ENCODE results near the gene SPRY4.
"Not testable (repeated sequence)": the region's sequence is repeated elsewhere in the genome, so short reads cannot be mapped to it uniquely, and the experiment has no call there.

Gene SPRY4

GRCh38 chr5:142292249-142292648, 32.6 kb downstream of the SPRY4 start:
- DNase-seq (ENCODE audit: low spot score), result no peak

DNA sequence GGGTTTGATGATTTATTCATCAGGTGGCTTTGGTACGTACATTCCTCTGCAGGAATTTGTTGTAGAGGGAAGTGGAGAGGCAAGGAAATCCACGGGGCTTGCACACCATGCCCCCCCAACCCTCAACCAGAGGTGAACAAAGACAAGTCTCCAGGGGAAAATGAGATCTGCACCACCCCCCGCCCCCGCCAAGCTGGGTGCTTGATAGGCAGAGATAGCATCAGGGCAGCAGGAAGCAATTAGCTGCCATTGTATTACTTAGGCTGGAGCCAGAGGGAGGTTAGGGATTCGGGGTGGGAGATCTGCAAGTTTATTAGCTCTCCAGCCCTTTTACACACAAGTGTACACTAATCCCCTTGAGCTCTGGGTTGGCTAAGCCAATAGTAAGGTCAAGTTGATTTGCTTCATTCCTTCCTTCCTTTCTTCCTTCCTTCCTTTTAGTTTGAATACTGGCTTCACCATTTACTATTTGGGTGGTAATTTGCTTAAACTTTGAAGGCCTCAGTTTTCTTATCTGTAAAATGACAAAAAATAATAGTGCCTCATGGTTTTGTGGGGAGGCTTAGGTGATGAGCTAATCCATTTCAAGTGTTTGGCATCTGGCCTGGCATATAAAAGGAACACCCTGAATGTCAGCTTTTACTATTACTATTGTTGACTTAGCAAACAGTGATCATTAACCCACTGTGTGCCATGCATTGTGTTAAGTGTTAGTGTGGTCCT, 34.1 kb downstream of the SPRY4 start:
- no peak for DNase-seq (ENCODE audit: low spot score)

GRCh38 chr5:142289708-142290576, 34.9 kb downstream of the SPRY4 start:
- DNase-seq (ENCODE audit: low spot score), result no peak

DNA sequence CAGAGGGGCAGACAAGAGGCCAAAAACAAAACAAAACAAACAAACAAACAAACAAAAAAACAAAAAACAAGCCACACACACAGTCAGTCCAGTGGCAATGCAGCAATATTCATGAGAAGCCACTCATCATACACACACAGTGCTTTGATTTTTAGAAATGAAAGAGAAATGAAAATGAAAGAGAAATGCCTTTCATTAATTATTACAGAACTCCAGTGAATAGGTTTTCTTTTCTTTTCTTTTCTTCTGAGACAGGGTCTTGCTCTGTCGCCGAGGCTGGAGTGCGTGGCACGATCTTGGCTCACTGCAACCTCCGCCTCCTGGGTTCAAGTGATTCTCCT, 36.9 kb downstream of the SPRY4 start:
- DNase-seq (ENCODE audit: low spot score), result no peak

- DNase-seq (ENCODE audit: low spot score), result no peak
Observed at GRCh38 chr5:142287096-142287972, 37.5 kb downstream of the SPRY4 start.

- no peak for DNase-seq (ENCODE audit: low spot score)
Observed at GRCh38 chr5:142286111-142286510, 38.7 kb downstream of the SPRY4 start.

DNA sequence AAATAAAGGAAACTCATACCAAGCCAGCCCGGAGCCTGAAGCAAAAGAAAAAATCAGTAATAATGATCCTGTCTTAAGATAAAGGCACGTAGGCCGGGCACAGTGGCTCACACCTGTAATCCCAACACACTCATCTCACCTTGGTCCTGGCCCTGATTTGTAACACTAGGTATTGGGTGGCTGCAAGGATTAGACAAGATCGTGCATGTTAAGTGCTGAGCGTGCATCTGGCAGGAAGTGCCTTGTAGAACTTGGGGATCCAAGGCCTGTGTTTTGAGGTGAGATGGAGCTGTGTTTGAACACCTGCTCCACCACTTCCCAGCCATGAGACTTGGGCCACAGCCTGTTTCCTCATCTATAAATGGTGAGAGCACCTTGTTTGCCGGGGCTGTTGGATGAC, 41.5 kb downstream of the SPRY4 start:
- DNase-seq (ENCODE audit: low spot score), result no peak

DNA sequence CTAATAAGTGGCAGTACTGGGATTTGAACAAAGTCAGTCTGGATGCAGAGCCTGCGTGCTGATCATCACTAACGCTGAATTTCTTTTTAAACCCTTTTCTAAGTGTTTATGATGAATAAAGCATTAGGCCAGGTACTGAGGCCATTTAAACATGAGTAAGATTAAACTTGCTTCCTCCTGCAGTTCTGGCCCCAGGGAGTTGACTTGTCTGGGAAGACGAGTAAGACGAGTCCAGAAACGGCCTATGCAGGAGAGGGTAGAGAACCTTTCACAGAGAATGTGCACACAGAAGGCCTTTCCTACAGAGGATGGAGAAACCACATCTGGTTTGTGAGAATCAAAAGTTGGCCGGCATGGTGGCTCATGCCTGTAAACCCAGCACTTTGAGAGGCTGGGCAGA, 42.9 kb downstream of the SPRY4 start:
- DNase-seq (ENCODE audit: low spot score), result no peak

DNA sequence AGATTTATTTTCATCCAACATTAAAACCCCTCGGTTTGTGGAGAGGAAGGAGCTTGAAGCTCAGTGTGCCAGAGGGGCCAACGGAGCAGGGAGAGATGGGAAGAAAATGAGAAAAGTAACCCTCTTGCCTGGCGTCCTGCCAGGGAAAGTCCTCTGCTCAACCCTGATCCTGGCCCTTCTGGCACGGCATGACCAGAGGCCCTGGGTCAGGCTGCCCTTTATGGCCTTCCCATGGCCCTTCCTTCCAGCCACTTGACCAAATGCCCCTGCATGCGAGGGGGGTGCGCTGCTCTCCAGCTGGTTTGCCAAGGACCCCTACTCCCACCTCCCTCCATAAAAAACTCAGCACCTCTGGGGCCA, 43.8 kb downstream of the SPRY4 start:
- DNase-seq (ENCODE audit: low spot score), result no peak

DNA sequence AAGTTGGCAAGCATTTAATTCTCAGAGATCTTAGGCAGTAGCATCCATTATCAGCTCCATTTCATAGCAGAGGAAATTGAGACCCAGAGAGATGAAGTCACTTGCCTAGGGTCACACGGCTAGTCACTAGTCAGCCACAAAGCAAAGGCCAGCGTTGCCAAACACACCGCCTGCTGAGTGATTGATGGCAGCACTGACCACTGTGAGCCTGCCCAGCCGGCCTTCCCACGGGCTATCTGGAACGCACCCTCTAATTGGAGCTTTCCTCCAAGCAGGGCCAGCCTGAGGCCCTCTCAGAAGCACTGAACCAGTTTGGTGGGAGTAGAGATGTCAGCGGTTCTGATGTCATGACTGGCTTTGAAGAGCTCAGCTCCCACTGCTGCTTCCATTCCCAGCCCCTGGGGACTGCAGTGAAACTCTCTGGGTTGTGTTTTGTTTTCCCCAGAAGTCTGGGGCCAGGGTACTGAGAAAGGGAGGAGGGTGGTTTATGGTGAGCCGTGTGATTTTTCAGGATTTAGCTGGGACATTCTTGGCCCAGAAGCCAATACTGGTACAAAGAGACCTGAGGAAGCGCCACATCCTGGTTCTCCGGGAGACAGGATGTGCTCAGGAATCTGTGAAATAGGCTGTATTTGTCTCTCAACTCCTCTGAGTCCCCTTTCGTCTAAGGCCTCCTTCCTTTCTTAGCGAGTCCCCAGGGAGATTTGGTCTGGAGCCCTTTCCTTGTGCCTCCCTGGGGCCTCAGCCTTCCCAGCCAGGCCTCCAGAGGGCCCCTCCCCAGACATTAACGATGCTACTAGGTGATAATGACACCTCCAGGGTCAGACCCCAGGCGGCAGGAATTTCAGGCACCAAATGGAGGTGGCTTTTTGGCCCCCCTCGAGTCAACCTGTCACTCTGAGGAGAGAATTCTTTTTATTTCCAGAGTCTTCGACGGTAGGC, 44.5 kb downstream of the SPRY4 start:
- DNase-seq (ENCODE audit: low spot score), result no peak

GRCh38 chr5:142278627-142279026, 46.2 kb downstream of the SPRY4 start:
- no peak for DNase-seq (ENCODE audit: low spot score)

DNA sequence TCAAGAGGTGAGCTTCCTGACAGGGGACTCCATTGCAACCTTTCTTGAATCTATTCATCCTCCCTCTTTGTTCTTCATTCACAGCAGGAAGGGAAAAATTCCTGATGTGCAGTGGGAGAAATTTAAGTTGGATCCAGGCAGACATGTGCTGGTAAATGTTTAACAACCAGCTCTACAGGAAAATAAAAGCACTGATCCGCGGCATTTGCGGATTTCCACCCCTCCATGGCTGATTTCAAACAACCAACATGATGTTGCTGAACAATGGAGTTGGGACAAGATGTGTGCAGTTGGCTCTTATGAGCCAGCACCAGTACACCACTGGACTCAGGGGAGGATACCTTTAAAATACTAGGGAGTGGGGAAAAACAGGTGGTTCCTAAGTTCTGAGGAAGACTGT, 47.0 kb downstream of the SPRY4 start:
- no peak for DNase-seq (ENCODE audit: low spot score)

DNA sequence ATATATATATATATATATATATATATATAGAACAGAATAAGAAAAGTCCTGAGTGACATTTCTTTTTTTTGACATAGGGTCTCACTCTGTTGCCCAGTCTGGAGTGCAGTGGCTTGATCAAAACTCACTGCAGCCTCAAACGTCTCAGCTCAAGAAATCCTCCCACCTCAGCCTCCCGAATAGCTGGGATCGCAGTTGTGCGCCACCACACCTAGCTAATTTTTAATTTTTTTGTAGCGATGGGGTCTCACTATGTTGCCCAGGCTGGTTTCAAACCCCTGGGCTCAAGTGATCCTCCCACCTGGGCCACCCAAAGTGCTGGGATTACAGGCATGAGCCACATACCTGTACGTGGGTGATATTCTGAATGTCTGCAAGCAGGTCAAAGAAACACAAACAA, 48.3 kb downstream of the SPRY4 start:
- DNase-seq (ENCODE audit: low spot score), result no peak

- DNase-seq (ENCODE audit: low spot score), result no peak
Observed at GRCh38 chr5:142275496-142275895, 49.3 kb downstream of the SPRY4 start.

DNA sequence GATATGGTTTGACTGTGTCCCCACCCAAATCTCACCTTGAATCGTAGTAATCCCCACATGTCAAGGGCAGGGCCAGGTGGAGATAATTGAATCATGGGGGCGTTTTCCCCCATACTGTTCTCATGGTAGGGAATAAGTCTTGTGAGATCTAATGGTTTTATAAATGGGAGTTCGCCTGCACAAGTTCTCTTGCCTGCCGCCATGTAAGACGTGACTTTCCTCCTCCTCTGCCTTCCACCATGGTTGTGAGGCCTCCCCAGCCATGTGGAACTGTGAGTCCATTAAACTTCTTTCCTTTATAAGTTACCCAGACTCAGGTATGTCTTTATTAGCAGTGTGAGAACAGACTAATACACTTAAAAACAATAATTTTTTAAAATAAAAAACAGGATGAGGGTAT, 52.2 kb downstream of the SPRY4 start:
- DNase-seq (ENCODE audit: low spot score), result not testable (repeated sequence)

DNA sequence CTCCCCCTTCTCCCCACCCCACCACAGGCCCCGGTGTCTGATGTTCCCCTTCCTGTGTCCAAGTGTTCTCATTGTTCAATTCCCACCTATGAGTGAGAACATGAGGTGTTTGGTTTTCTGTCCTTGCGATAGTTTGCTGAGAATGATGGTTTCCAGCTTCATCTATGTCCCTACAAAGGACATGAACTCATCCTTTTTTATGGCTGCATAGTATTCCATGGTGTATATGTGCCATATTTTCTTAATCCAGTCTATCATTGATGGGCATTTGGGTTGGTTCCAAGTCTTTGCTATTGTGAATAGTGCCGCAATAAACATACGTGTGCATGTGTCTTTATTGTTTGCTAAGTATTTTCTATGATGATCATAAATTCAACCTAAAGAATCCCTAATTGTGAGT, 60.7 kb downstream of the SPRY4 start:
- not testable (repeated sequence) for DNase-seq (ENCODE audit: low spot score)

- no peak for DNase-seq (ENCODE audit: low spot score)
Observed at GRCh38 chr5:142263346-142263745, 61.5 kb downstream of the SPRY4 start.

- DNase-seq (ENCODE audit: low spot score), result no peak
Observed at GRCh38 chr5:142262683-142263082, 62.1 kb downstream of the SPRY4 start.

Data from activated CD4-positive, alpha-beta T cell treated with anti-CD3 and anti-CD28 coated beads, Interleukin-2, Interleukin-4, amounts not matched to agents 100 ng/mL and 50 ng/mL, durations not matched to agents 16 hours and 8 hours (primary cell).